Body of pancreas (tissue), 4 donors: ENCODE measurements around the gene ZMYM2. TPM values are rescaled to one million over a fixed set of nuclear protein-coding genes. Genes with fewer than 3 reads are reported as not detected.

Source experiments
- ATAC-seq: fragments of 150-250 bp; one replicate; pipeline ENCODE4 v1.9.1; 2016
- DNase-seq, 4 donors: peaks; one replicate each; pipeline ENCODE4 v3.0.0-alpha.2; 2019
- H3K27ac ChIP-seq, 4 donors: fragments of 200-600 bp; sonication (generic); 1 replicate in 3 of 4; 2 replicates in 1 of 4; pipeline versions ENCODE4 v1.5.1 to v1.6.1; 2016 to 2019; ENCODE audit warnings: mild to moderate bottlenecking in 1 of 4, mixed read lengths in 1 of 4, moderate library complexity in 1 of 4
- H3K27me3 ChIP-seq, 2 donors: fragments of 200-600 bp; sonication (generic); one replicate each; pipeline ENCODE4 v1.6.0; 2016; ENCODE audit warnings: mild to moderate bottlenecking in 1 of 2
- H3K36me3 ChIP-seq, 2 donors: fragments of 200-600 bp; sonication (generic); replicated peaks in 1 of 2; 2 replicates each; pipeline ENCODE4 v1.5.1; 2016; ENCODE audit warnings: low read depth in 2 of 2; ENCODE audit not compliant: insufficient read depth in 1 of 2
- H3K4me1 ChIP-seq: fragments of 200-600 bp; sonication (generic); one replicate; pipeline ENCODE4 v1.6.0; 2016
- H3K4me3 ChIP-seq, 2 donors: fragments of 200-600 bp; sonication (generic); 1 replicate in 1 of 2; 2 replicates in 1 of 2; pipeline ENCODE4 v1.5.1; 2016 to 2019
- H3K9me3 ChIP-seq, 3 donors: fragments of 200-600 bp; sonication (generic); 1 replicate in 2 of 3; 2 replicates in 1 of 3; pipeline ENCODE4 v1.5.1; 2016
- POLR2A ChIP-seq, 3 donors: fragments of 450-650 bp; IDR thresholded peaks; one replicate each; pipeline ENCODE4 v1.6.1; 2016; ENCODE audit warnings: antibody characterized with exemption in 3 of 3, mild to moderate bottlenecking in 2 of 3
- WGBS, 2 donors: methylation state at CpG; one replicate each; pipeline ENCODE4 v1.1.5; 2017; 5-methylcytosine and 5-hydroxymethylcytosine counted together
- intact Hi-C: fragments of 100-400 bp; cut with DNase I; formaldehyde crosslinking; loops from one replicate; pipeline ENCODE4 v1.15.1; 2023
- total RNA-seq, 2 donors: library from RNA; depleted of rRNA; stranded (reverse); fragments of >200 nt; gene quantifications; one replicate each; pipeline ENCODE4 v1.1.0, GENCODE V29; 2016
- TF ChIP-seq, protein P1 (sequence below), 7 experiments: fragments of 450-650 bp in 4 of 7; fragments of 200-600 bp in 3 of 7; sonication (generic) in 3 of 7; IDR thresholded peaks; one replicate each; pipeline ENCODE4 v1.5.1; 2016 to 2019; ENCODE audit warnings: antibody characterized with exemption in 7 of 7

Gene ZMYM2
- total RNA-seq, 2 donors from 2014 or later: 34.6 to 52.1 TPM

DNA sequence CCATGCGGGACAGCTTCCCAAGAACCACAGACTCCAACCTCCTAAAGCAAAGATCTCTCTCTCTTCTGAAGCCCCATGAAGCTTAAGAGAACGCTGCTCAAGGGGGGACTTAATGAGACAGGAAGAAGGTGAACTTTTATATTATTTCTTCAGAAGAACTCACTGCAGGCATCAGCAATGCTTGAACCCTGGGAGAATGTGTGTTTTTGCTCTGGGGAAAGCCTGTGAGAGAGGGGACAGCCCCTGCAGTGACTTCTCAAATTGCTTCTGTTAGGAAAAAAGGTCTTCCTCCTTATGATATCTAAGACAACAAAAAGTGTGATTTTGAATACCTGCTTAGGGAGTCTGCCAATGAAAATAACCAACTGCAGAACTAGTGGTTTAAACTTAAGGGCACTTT, 179.3 kb downstream of the ZMYM2 start:
- ATAC-seq (no peak), DNase-seq (no peak)
- H3K4me3 ChIP-seq: no peak overlapping the region
- H3K27me3 ChIP-seq: peaks cover 0 to 15% of the 10 kb centered on the region in 2 donors
- H3K9me3 ChIP-seq: no peaks in the 10 kb centered on the region
- 57 to 77% methylated on average over 2 of the region's 2 CpGs for WGBS, 2 donors
- H3K36me3 ChIP-seq: no peaks in the 10 kb centered on the region
- H3K27ac ChIP-seq: no peak overlapping the region
- intact Hi-C loops: no loop called here
- H3K4me1 ChIP-seq: peaks cover 15% of the 10 kb centered on the region
- TF ChIP-seq POLR2A (IDR thresholded peaks at IDR 0.05): no peak
- TF ChIP-seq, protein P1, sequence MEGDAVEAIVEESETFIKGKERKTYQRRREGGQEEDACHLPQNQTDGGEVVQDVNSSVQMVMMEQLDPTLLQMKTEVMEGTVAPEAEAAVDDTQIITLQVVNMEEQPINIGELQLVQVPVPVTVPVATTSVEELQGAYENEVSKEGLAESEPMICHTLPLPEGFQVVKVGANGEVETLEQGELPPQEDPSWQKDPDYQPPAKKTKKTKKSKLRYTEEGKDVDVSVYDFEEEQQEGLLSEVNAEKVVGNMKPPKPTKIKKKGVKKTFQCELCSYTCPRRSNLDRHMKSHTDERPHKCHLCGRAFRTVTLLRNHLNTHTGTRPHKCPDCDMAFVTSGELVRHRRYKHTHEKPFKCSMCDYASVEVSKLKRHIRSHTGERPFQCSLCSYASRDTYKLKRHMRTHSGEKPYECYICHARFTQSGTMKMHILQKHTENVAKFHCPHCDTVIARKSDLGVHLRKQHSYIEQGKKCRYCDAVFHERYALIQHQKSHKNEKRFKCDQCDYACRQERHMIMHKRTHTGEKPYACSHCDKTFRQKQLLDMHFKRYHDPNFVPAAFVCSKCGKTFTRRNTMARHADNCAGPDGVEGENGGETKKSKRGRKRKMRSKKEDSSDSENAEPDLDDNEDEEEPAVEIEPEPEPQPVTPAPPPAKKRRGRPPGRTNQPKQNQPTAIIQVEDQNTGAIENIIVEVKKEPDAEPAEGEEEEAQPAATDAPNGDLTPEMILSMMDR (IDR thresholded peaks at IDR 0.05): no peak

DNA sequence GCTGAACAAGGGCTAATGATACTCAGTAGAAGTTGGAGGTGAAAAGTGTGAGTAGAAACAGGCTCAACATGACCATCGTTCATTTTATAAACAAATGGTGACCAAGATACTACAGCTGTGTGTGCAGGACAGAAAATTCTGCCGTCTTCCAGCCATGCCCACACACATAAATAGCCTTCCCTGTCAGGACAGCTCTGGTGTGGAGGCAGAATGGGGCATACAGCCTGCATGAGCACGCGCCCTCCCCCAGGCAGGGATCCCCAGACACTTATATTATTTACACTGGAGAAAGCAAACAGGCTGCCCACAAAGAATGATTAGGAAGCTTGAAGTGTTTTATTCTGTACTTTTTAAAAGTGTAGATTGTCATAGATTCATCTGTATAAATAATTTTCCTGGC, 182.0 kb downstream of the ZMYM2 start:
- Histone ChIP-seq H3K4me3 (no peak overlapping the region), H3K36me3 (no peaks in the 10 kb centered on the region), H3K27me3 (peaks cover 0 to 18% of the 10 kb centered on the region in 2 donors), H3K4me1 (peaks cover 15% of the 10 kb centered on the region), H3K27ac (no peak overlapping the region), H3K9me3 (no peaks in the 10 kb centered on the region)
- TF ChIP-seq POLR2A (IDR thresholded peaks at IDR 0.05): no peak
- TF ChIP-seq, protein P1 (IDR thresholded peaks at IDR 0.05): no peak
- intact Hi-C loops: no loop called here
- 67 to 75% methylated on average over 4 of the region's 4 CpGs for WGBS, 2 donors
- ATAC-seq (no peak), DNase-seq (no peak)

Other genes starting within 250 kb of the ZMYM2 start
- gene PSPC1, start 175.8 kb upstream of the ZMYM2 start, total RNA-seq: 10 to 100 TPM; 37.1 to 72.5 TPM
- 10 to 100 TPM; 10.6 to 16.8 TPM for gene ZMYM5, start 95.1 kb upstream of the ZMYM2 start, total RNA-seq
- gene GJA3, start 202.3 kb downstream of the ZMYM2 start, total RNA-seq: not detected
- gene GJB2, start 234.2 kb downstream of the ZMYM2 start, total RNA-seq: 1 to 10 TPM in 1 of 2 donors, under 1 TPM in 1; 0.78 to 2.3 TPM